Measurements from ENCODE around the gene RBMX.
"Not testable (repeated sequence)": the region's sequence is repeated elsewhere in the genome, so short reads cannot be mapped to it uniquely, and the experiment has no call there.

The RBMX gene

GRCh38 chrX:136874114-136874513 is 6.4 kb downstream of the RBMX start:
- DNase-seq, result not testable (repeated sequence)

- DNase-seq, result not testable (repeated sequence)
Measured at GRCh38 chrX:136873210-136873609, 7.3 kb downstream of the RBMX start.

- DNase-seq, result no peak
Measured at GRCh38 chrX:136872091-136872700, 8.3 kb downstream of the RBMX start.

- no peak for DNase-seq
Measured at GRCh38 chrX:136870064-136870463, 10.5 kb downstream of the RBMX start.

GRCh38 chrX:136868283-136869055 is 12.1 kb downstream of the RBMX start:
- no peak for DNase-seq

GRCh38 chrX:136867518-136867917 is 13.0 kb downstream of the RBMX start:
- DNase-seq, result no peak

- DNase-seq, result no peak
Measured at GRCh38 chrX:136867096-136867491, 13.4 kb downstream of the RBMX start.

GRCh38 chrX:136866337-136867095 is 14.0 kb downstream of the RBMX start:
- no peak for DNase-seq

GRCh38 chrX:136865270-136866158 is 15.0 kb downstream of the RBMX start:
- no peak for DNase-seq

- DNase-seq, result no peak
Measured at GRCh38 chrX:136863826-136864225, 16.7 kb downstream of the RBMX start.

- no peak for DNase-seq
Measured at GRCh38 chrX:136862546-136862945, 18.0 kb downstream of the RBMX start.

- DNase-seq, result no peak
Measured at GRCh38 chrX:136861877-136862276, 18.6 kb downstream of the RBMX start.

- DNase-seq, result no peak
Measured at GRCh38 chrX:136858007-136858756, 22.3 kb downstream of the RBMX start.

- DNase-seq, result no peak
Measured at GRCh38 chrX:136856551-136856950, 24.0 kb downstream of the RBMX start.

GRCh38 chrX:136856050-136856449 is 24.5 kb downstream of the RBMX start:
- DNase-seq, result no peak

- no peak for DNase-seq
Measured at GRCh38 chrX:136851526-136851925, 29.0 kb downstream of the RBMX start.

- no peak for DNase-seq
Measured at GRCh38 chrX:136850441-136851175, 29.9 kb downstream of the RBMX start.

- DNase-seq, result no peak
Measured at GRCh38 chrX:136849395-136849794, 31.1 kb downstream of the RBMX start.

GRCh38 chrX:136847874-136848273 is 32.7 kb downstream of the RBMX start:
- no peak for DNase-seq

GRCh38 chrX:136839196-136839595 is 41.3 kb downstream of the RBMX start:
- no peak for DNase-seq

- DNase-seq, result no peak
Measured at GRCh38 chrX:136835761-136836160, 44.8 kb downstream of the RBMX start.
